ENCODE data around the gene KCNJ5. TPM values are rescaled to one million over a fixed set of nuclear protein-coding genes. Genes with fewer than 3 reads are reported as not detected.
A peak's percentile ranks its signal among the peaks of the same experiment; 100 is the strongest.

The KCNJ5 gene
- total RNA-seq, 3 donors from 2014 or later = not detected

DNA sequence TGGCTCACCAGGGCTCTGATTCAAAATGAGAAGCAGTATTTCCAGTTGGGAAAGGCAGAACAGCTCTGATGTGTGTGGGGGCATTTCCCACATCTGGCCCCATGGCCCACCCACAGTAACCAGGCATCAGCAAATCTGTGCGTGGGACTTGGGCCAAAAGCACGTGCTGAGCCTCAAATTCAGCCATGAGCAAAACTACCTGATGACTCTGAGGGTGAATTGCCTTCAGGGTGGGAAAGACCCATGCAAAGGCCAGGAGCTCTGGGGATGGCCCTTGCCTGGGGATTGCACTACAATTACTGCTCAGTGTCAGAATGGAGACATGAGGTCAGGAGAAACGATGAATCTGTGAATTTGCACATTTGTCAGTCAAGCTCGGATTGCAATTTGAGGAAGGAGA is 30.6 kb downstream of the KCNJ5 start:
- Mint-ChIP-seq H3K27me3 (ENCODE audit: low read depth) (peaks cover 5% of the 10 kb centered on the region), H3K4me3 (no peak overlapping the region)
- no peak for ATAC-seq

DNA sequence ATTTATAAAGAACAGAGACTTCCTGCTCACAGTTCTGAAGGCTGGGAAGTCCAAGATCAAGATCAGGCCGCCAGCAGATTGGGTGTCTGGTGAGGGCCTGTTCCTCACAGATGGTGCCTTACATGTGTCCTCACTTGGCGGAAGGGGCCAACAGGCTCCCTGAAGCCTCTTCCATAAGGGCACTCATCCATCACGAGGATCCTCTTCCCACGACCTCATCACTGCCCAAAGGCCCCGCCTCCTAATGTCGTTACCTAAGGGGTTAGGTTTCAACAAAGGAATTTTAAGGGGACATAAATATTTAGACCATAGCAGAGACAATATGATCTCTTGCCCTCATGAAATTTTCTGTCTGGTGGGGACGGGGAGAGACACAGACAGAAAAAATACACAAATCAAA is 32.9 kb downstream of the KCNJ5 start:
- ATAC-seq (no peak), DNase-seq (no peak)
- H3K9me3 Mint-ChIP-seq = no peaks in the 10 kb centered on the region
- peaks cover 9% of the 10 kb centered on the region for H3K4me1 Mint-ChIP-seq (ENCODE audit: low read depth)
- H3K4me3 Mint-ChIP-seq = no peak overlapping the region
- no peaks in the 10 kb centered on the region for H3K36me3 Mint-ChIP-seq (ENCODE audit: insufficient read depth)
- H3K27me3 Mint-ChIP-seq (ENCODE audit: low read depth) = peaks cover 6% of the 10 kb centered on the region

More for the DNA sequence above, 30.6 kb downstream of the KCNJ5 start:
- peaks cover 2% of the 10 kb centered on the region for H3K4me1 Mint-ChIP-seq (ENCODE audit: low read depth)
- no peaks in the 10 kb centered on the region for H3K36me3 Mint-ChIP-seq (ENCODE audit: insufficient read depth)
- no peak for DNase-seq
- H3K9me3 Mint-ChIP-seq = no peaks in the 10 kb centered on the region

DNA sequence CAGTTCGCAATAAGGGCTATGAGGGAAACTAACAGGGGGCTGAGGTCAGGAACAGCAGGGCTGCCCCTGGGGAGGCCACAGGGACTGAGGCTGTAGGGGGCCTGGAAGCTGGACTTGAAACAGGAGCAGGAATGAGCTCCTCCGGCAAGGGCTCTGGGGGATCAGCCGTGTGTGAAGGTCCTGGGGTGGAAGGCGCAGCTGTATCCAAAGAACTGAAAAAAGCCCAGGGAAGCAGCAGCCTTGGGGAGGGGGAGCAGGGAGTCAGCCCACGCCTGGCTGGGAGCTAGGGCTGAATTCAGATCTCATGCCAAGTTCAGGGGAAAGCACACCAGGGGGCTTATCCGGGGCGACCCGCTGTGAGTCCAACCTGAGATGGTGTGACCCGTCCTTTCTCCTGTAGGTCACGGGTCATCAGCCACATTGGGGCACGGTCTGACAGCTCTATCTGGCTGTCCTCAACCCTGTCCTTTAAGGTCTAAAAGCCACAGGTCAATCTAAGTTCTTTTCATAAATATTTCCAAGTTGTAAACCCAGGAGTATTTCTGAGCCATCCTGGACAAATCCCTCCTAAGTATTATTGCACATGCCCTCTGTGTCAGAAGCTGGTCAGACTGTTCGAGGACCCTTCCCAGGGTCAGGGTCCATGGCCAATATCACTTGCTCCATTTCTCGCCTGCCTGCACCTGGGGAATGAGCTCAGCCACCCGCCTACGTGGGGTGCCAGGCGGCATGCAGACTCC is 33.5 kb downstream of the KCNJ5 start:
- ATAC-seq = no peak
- no peaks in the 10 kb centered on the region for H3K36me3 Mint-ChIP-seq (ENCODE audit: insufficient read depth)

DNA sequence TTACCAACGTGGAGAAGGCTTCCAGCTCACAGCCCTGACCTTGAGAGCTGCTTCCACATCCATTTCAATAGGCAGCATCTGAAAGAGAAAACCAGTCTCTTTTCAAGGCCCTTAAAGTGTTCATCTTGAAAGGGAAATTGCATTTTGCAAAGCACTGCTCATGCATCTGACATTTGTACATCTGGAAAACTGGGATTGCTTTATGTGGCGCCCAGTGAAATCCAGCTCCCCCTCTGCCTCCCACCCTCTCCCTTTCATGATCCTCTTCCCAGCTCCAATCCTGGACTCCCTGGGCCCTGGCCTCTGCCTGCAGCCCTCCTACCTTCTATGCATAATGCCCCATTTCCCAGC is 34.1 kb downstream of the KCNJ5 start:
- H3K4me1 Mint-ChIP-seq (ENCODE audit: low read depth) = peaks cover 12% of the 10 kb centered on the region
- H3K27me3 Mint-ChIP-seq (ENCODE audit: low read depth) = peaks cover 7% of the 10 kb centered on the region
- no peaks in the 10 kb centered on the region for H3K9me3 Mint-ChIP-seq
- no peaks in the 10 kb centered on the region for H3K36me3 Mint-ChIP-seq (ENCODE audit: insufficient read depth)
- H3K4me3 Mint-ChIP-seq = no peak overlapping the region
- DNase-seq (no peak), ATAC-seq (no peak)

More for the DNA sequence above, 33.5 kb downstream of the KCNJ5 start:
- H3K9me3 Mint-ChIP-seq = no peaks in the 10 kb centered on the region
- peaks cover 12% of the 10 kb centered on the region for H3K4me1 Mint-ChIP-seq (ENCODE audit: low read depth)
- H3K4me3 Mint-ChIP-seq = no peak overlapping the region
- no peak for DNase-seq
- H3K27me3 Mint-ChIP-seq (ENCODE audit: low read depth) = peaks cover 5% of the 10 kb centered on the region

DNA sequence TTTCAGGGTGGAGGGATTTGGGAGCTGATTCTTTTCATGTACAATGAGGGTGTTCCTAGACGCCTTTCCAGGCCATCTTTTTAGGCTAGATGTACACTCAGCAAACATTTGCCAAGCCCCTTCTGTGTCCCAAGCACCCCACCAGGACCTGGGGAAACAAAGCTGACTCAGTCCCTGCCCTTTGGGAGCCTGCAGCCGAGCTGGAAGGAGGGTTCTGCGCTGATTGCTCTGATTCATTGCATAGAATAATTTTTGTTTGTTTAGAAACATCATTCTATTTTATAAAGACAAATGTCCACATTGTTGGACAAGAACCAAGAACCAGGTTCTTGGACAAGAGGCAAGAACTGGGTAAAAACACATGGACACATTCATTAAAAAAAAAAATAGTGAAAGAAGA is 34.8 kb downstream of the KCNJ5 start:
- Mint-ChIP-seq H3K9me3 (no peaks in the 10 kb centered on the region), H3K4me1 (ENCODE audit: low read depth) (peaks cover 12% of the 10 kb centered on the region), H3K36me3 (ENCODE audit: insufficient read depth) (no peaks in the 10 kb centered on the region), H3K4me3 (no peak overlapping the region), H3K27me3 (ENCODE audit: low read depth) (peaks cover 7% of the 10 kb centered on the region)
- DNase-seq (no peak), ATAC-seq (no peak)

DNA sequence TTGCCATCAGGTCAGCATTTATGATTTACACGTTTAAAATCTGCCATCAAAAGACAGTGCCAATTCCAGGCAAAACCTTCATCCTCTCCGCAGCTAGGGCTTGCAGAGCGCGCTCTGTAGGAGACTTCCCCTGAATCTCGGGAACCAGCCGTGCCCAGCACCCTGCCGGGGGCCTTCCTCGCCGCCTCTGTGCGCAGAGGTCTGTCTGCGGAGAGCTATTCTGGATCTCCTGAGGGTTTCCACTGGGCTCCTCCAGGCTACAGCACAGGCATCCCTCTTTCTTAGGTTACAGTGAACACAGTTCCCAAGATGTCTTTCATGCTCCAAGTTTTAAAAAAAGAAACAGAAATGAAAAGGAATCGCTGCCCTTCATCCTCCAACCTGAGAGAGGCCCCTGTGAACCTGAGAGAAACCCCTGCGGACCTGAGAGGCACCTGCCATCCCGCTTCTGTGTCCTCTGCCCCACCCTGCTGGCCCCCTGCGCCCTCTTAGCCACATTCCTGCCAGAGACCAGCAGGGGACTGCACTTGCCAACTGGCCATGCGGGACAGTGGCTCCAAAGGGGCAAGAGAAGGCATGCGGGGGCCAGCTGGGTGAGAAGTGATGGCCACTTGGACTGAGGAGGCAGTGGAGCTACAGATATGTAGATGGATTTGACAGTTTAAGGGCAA is 35.4 kb downstream of the KCNJ5 start:
- H3K4me3 Mint-ChIP-seq = no peak overlapping the region
- H3K36me3 Mint-ChIP-seq (ENCODE audit: insufficient read depth) = no peaks in the 10 kb centered on the region
- H3K27me3 Mint-ChIP-seq (ENCODE audit: low read depth) = peaks cover 8% of the 10 kb centered on the region
- DNase-seq = no peak
- ATAC-seq = no peak
- no peaks in the 10 kb centered on the region for H3K9me3 Mint-ChIP-seq
- H3K4me1 Mint-ChIP-seq (ENCODE audit: low read depth) = peaks cover 12% of the 10 kb centered on the region

DNA sequence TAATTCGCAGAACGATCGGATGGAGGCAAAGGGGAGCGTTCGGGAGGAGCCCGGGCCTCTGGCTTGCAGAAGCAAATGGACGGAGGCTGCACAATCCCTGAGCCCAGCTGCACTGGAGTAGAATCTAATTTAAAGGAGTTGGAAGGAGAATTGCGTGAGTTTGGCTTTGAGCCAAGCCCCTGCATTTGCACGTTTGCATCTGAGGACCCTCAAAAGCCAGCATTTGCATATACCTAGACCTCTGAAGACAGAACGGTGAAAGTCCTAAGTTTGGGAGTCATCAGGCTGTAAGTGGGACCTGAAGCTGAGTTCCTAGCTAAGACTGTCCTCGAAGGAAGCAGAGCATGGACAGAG is 35.9 kb downstream of the KCNJ5 start:
- Mint-ChIP-seq H3K27me3 (ENCODE audit: low read depth) (peaks cover 8% of the 10 kb centered on the region), H3K4me3 (no peak overlapping the region), H3K9me3 (no peaks in the 10 kb centered on the region), H3K36me3 (ENCODE audit: insufficient read depth) (no peaks in the 10 kb centered on the region), H3K4me1 (ENCODE audit: low read depth) (peaks cover 12% of the 10 kb centered on the region)
- ATAC-seq (no peak), DNase-seq (no peak)

DNA sequence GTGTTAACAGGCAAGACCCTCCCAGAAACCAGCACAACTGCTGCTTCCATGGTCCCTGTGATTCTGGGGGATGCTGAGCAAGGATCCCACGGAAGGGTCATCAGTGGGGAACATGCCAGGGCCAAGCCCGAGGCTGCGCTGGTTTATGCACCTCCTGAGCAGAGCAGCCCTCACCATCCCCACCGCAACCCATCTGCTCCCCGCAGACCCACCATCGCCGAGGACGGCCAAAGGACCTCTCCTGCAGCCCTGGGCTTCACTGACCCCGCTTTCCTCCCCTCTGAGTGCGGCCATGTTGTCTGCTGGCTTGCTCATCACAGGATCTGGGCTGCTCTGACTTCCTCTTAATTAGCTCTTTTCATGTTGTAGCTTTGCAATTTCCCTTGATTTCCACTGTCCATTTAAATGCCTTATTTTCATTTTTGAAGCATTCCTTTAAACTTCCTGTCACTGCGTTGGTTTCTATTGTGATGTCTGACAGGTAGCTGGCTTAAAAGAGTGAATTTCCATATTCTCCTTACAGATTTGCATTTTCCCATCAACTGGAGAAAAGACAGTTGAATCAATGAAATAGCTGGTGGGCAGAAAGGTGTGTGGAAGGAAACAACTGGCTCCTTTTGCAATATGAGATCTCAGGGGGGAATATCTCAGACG is 36.7 kb downstream of the KCNJ5 start:
- H3K36me3 Mint-ChIP-seq (ENCODE audit: insufficient read depth) = no peaks in the 10 kb centered on the region
- DNase-seq (no peak), ATAC-seq (no peak)
- peaks cover 8% of the 10 kb centered on the region for H3K27me3 Mint-ChIP-seq (ENCODE audit: low read depth)
- H3K4me1 Mint-ChIP-seq (ENCODE audit: low read depth) = peaks cover 12% of the 10 kb centered on the region
- no peaks in the 10 kb centered on the region for H3K9me3 Mint-ChIP-seq
- H3K4me3 Mint-ChIP-seq = no peak overlapping the region

DNA sequence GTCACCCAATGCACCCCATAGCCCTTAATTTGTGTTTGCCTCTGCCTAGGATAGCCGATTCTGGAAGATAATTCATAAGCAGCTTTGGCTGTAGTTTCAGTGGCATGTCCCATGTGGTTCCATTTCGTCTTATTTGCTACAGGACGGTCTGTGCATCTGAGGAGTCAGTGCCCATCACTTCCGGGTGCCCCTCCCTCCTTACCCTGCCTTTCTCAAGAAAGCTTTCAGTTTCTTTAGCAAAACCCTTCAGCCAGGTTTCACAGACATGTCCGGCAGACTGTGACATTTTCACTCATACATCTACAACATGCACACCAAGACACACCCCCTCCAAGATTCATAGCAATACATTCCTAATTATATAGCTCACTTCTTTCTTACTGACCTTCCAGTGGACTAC is 37.2 kb downstream of the KCNJ5 start:
- H3K36me3 Mint-ChIP-seq (ENCODE audit: insufficient read depth) = no peaks in the 10 kb centered on the region
- ATAC-seq (no peak), DNase-seq (no peak)
- no peaks in the 10 kb centered on the region for H3K9me3 Mint-ChIP-seq
- H3K27me3 Mint-ChIP-seq (ENCODE audit: low read depth) = peaks cover 8% of the 10 kb centered on the region
- peaks cover 12% of the 10 kb centered on the region for H3K4me1 Mint-ChIP-seq (ENCODE audit: low read depth)
- peak overlapping the region; percentile 30 for H3K4me3 Mint-ChIP-seq

DNA sequence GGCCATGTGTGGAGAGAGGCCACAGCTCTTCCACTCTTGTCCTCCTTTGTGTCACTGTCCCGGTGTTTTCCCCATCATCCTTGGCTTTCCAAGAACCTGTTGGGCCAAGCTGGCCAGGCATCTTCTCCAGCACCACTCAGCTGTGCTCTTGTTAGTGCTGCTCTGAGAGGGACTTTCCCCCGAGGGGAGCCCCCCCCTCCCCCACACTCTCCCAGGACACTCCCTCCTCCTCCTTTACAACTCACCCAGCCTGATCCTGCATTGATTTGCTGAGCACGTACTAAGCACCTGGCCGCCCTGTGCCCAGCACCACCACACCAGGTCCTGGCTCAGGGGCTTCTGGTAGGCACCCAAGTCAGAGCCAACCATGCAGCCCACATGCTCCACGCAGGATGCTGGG is 38.3 kb downstream of the KCNJ5 start:
- peak in 1 of 2 donors; percentile 27 for ATAC-seq
- H3K27me3 Mint-ChIP-seq (ENCODE audit: low read depth) = peaks cover 8% of the 10 kb centered on the region

DNA sequence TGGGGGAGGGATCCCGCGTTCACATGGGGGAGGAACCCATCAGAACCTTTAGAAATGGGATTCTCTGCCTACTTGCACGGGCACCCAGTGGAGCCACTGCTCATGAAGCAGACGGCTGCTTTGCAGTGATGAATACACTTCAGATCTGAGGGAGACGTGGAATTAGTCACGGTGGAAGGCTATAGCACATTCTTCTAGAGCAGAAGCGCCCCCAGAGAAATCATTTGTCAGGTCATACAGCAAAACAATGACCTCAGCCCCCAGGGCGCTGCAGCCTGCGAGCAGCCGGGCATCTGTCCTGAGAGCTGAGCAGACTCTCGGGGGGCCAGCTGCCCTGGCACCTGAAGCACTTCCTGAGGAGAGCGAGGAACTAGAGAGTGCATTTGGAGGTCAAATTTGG is 38.8 kb downstream of the KCNJ5 start:
- Mint-ChIP-seq H3K4me3 (no peak overlapping the region), H3K4me1 (ENCODE audit: low read depth) (peaks cover 12% of the 10 kb centered on the region), H3K27me3 (ENCODE audit: low read depth) (peaks cover 8% of the 10 kb centered on the region), H3K9me3 (no peaks in the 10 kb centered on the region), H3K36me3 (ENCODE audit: insufficient read depth) (no peaks in the 10 kb centered on the region)
- DNase-seq (no peak), ATAC-seq (no peak)

More for the DNA sequence above, 38.3 kb downstream of the KCNJ5 start:
- Mint-ChIP-seq H3K36me3 (ENCODE audit: insufficient read depth) (no peaks in the 10 kb centered on the region), H3K4me1 (ENCODE audit: low read depth) (peaks cover 12% of the 10 kb centered on the region), H3K9me3 (no peaks in the 10 kb centered on the region), H3K4me3 (peak overlapping the region; percentile 2)
- DNase-seq = no peak

DNA sequence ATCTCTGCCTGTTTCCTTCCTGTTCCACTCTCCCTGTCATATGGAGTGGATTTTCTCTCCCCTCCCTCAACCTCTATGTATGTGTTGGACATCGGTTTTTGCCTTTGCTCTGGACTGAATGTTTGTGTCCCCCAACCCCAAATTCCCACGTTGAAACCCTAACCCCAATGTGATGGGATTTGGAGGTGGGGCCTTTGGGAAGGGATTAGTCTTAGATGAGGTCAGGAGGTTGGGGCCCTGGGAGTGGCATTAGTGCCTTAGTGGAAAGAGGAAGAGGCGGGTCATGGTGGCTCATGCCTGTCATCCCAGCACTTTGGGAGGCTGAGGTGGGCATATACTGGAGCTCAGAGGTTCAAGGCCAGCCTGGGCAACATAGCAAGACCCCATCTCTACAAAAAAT is 39.9 kb downstream of the KCNJ5 start:
- DNase-seq = no peak
- Mint-ChIP-seq H3K4me3 (no peak overlapping the region), H3K27me3 (ENCODE audit: low read depth) (peaks cover 8% of the 10 kb centered on the region), H3K9me3 (no peaks in the 10 kb centered on the region), H3K4me1 (ENCODE audit: low read depth) (peaks cover 12% of the 10 kb centered on the region), H3K36me3 (ENCODE audit: insufficient read depth) (no peaks in the 10 kb centered on the region)
- ATAC-seq = no peak

DNA sequence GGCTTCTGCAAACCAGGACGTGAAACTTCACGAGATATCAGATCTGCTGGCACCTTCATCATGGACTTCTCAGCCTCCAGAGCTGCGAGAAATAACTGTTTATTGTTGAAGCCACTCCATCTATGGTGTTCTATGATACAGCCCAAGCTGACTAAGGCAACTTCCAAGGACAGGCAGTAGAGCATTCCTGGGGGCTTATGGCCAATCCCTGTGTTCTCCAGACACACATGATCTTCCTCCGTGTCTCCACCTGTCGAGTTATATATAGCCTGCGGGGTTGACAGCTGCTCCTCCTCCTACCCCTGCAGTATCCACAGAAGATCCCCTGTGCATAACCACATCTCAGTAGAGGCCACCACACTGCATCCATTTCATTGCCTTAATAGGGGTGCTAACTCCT is 40.5 kb downstream of the KCNJ5 start:
- no peaks in the 10 kb centered on the region for H3K36me3 Mint-ChIP-seq (ENCODE audit: insufficient read depth)
- H3K27me3 Mint-ChIP-seq (ENCODE audit: low read depth) = peaks cover 8% of the 10 kb centered on the region
- DNase-seq = no peak
- H3K9me3 Mint-ChIP-seq = no peaks in the 10 kb centered on the region
- H3K4me3 Mint-ChIP-seq = no peak overlapping the region
- ATAC-seq = no peak
- H3K4me1 Mint-ChIP-seq (ENCODE audit: low read depth) = peaks cover 12% of the 10 kb centered on the region

DNA sequence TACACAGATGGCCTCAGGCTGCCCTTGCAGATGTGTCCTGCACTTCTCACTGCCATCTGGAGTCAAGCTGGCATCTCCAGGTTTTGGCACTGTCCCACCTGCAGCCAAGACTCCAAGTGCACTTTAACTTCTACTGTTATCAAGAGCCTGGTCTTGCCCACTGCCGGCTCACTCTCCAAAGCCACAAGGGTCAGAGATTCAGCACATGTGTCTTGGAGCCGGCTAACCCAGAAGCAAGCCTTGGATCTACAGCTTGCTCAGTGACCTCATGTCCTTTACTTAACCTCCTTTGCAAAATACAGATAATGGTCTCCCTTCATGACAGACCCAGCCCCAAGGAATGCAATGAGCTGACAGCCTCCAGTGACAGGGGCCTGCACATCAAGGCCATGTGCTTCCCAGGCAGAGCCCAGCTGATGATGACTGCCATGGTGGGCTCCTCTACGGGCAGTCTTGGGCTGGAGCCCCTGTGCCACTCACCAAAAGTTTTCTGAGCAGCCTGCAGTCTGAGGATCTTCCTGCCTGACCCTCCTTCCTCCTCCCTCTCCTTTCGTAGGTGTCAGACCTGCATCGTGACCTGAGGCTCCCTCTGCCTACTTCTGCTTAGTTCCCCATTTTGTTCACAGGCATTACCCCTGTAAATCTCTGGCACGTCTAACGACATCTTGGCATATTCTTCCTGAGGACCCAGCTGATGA is 42.5 kb downstream of the KCNJ5 start:
- Mint-ChIP-seq H3K4me1 (ENCODE audit: low read depth) (peaks cover 6% of the 10 kb centered on the region), H3K36me3 (ENCODE audit: insufficient read depth) (no peaks in the 10 kb centered on the region), H3K27me3 (ENCODE audit: low read depth) (peaks cover 6% of the 10 kb centered on the region), H3K9me3 (no peaks in the 10 kb centered on the region), H3K4me3 (no peak overlapping the region)
- no peak for ATAC-seq
- no peak for DNase-seq

Data from activated T-cell treated with anti-CD3 and anti-CD28 coated beads, Interleukin-2, amount 50 U/mL, for 4 hours (primary cell).